ENCODE data around the gene WDR64. TPM values are rescaled to one million over a fixed set of nuclear protein-coding genes. Genes with fewer than 3 reads are reported as not detected.

Gene WDR64
- total and polyA plus RNA-seq, 2 of the 13 experiments (the other 11 are each of a cell fraction or from before 2014, with no cell fraction given), result not detected

- TF ChIP-seq, protein P1, sequence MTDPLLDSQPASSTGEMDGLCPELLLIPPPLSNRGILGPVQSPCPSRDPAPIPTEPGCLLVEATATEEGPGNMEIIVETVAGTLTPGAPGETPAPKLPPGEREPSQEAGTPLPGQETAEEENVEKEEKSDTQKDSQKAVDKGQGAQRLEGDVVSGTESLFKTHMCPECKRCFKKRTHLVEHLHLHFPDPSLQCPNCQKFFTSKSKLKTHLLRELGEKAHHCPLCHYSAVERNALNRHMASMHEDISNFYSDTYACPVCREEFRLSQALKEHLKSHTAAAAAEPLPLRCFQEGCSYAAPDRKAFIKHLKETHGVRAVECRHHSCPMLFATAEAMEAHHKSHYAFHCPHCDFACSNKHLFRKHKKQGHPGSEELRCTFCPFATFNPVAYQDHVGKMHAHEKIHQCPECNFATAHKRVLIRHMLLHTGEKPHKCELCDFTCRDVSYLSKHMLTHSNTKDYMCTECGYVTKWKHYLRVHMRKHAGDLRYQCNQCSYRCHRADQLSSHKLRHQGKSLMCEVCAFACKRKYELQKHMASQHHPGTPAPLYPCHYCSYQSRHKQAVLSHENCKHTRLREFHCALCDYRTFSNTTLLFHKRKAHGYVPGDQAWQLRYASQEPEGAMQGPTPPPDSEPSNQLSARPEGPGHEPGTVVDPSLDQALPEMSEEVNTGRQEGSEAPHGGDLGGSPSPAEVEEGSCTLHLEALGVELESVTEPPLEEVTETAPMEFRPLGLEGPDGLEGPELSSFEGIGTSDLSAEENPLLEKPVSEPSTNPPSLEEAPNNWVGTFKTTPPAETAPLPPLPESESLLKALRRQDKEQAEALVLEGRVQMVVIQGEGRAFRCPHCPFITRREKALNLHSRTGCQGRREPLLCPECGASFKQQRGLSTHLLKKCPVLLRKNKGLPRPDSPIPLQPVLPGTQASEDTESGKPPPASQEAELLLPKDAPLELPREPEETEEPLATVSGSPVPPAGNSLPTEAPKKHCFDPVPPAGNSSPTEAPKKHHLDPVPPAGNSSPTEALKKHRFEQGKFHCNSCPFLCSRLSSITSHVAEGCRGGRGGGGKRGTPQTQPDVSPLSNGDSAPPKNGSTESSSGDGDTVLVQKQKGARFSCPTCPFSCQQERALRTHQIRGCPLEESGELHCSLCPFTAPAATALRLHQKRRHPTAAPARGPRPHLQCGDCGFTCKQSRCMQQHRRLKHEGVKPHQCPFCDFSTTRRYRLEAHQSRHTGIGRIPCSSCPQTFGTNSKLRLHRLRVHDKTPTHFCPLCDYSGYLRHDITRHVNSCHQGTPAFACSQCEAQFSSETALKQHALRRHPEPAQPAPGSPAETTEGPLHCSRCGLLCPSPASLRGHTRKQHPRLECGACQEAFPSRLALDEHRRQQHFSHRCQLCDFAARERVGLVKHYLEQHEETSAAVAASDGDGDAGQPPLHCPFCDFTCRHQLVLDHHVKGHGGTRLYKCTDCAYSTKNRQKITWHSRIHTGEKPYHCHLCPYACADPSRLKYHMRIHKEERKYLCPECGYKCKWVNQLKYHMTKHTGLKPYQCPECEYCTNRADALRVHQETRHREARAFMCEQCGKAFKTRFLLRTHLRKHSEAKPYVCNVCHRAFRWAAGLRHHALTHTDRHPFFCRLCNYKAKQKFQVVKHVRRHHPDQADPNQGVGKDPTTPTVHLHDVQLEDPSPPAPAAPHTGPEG (CRISPR knock-in tag; IDR thresholded peaks at IDR 0.05), result no peak
- TF ChIP-seq SMC3 (IDR thresholded peaks at IDR 0.05; ENCODE audit: low read length), result no peak
Measured at GRCh38 chr1:241813768-241814320, 161.8 kb downstream of the WDR64 start (continued).

DNA sequence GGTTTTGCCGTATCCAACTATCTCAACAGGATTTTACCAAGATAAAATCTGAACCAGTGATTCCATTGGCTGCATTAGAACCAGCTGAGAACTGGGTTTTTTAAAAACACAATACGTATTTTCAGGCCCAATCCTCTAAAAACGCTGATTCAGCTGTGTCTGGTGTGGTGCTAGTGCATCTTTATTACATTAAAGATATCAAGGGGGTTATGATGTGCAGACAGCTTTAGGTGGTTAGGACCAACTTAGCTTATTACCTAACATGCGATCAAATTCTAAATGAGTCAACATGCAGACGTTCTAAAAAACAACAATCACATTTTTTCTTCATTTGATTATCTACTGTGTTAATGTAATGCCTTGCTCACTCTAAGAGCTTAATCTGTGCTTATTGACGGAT, 163.9 kb downstream of the WDR64 start:
- ChIA-PET CTCF (ENCODE audit: low intra/inter-chr PET ratio, low total read pairs) (no interaction called here), POLR2A (no interaction called here)
- H3K9ac ChIP-seq (ENCODE audit: insufficient read depth, low read depth, low read length), result no peak overlapping the region
- H3K27me3 ChIP-seq (ENCODE audit: control insufficient read depth in 1 of 2, insufficient read depth in 2 of 2, low read length in 2 of 2), result no peaks in the 10 kb centered on the region
- H3K27ac ChIP-seq (ENCODE audit: extremely low read length, insufficient read depth, low read length), result no peak overlapping the region
- H4K20me1 ChIP-seq (ENCODE audit: insufficient read depth, low read length), result no peaks in the 10 kb centered on the region
- ATAC-seq (no peak), DNase-seq (ENCODE audit: low spot score) (no peak), FAIRE-seq (no peak)
- no peaks in the 10 kb centered on the region for H3K9me3 ChIP-seq (ENCODE audit: low read length)
- 54% methylated on average over 6 of the region's 6 CpGs for WGBS (ENCODE audit: low lambda C conversion rate)
- no TSS peak for BruUV-seq (replicated peaks)
- H3K79me2 ChIP-seq (ENCODE audit: insufficient read depth, low read length), result no peaks in the 10 kb centered on the region
- in situ Hi-C loops (cut with HindIII; ENCODE audit: extremely low pct_ligation_motif_present, low pct_unique_long_range_greater_than_20kb), result no loop called here
- H3K36me3 ChIP-seq (replicated peaks in 1 of 2; ENCODE audit: control insufficient read depth in 1 of 2, insufficient read depth in 2 of 2, low read length in 2 of 2), result no peaks in the 10 kb centered on the region
- no peak overlapping the region for H2AFZ ChIP-seq (ENCODE audit: low read length)
- H3K4me3 ChIP-seq (replicated peaks in 1 of 3; ENCODE audit: insufficient read depth in 1 of 3, low read depth in 2 of 3, low read length in 3 of 3), result no peak overlapping the region
- no peak overlapping the region for H3K4me2 ChIP-seq (ENCODE audit: low read depth, low read length)
- peak; percentile 67 for TF ChIP-seq MAFF (IDR thresholded peaks at IDR 0.05; ENCODE audit: low read depth, low read length)
- TF ChIP-seq MAFK (conservative IDR thresholded peaks at IDR 0.05 in 1 of 2, IDR thresholded peaks at IDR 0.05 in 1 of 2; ENCODE audit: low read length in 2 of 2), result peak; percentile 72 to 84
- no peak for TF ChIP-seq MXD4 (CRISPR knock-in tag; IDR thresholded peaks at IDR 0.05)
- no peaks in the 10 kb centered on the region for H3K4me1 ChIP-seq (ENCODE audit: insufficient read depth, low read length)
- intact Hi-C loops (cut with micrococcal nuclease; ENCODE audit: unreplicated experiment), result no loop called here
